Endothelial cell of umbilical vein (primary cell): Measurements from ENCODE around the gene DNASE2. TPM values are rescaled to one million over a fixed set of nuclear protein-coding genes. Genes with fewer than 3 reads are reported as not detected.

Experiments used
- BruUV-seq: library from RNA; stranded (reverse); fragments of 400-500 nt; replicated peaks from 2 replicates; lab custom pipeline; 2021; lab: Mats Ljungman, UMichigan
- CTCF ChIA-PET: fragments of 300-600, 350-600 bp; sonication (Branson Sonifier 250); formaldehyde crosslinking; loops from one replicate; lab custom pipeline; 2021; ENCODE audit warnings: antibody characterized with exemption, inconsistent platforms; lab: Charles Lee
- POLR2A ChIA-PET: fragments of 300-600, 350-600 bp; sonication (Branson Sonifier 250); formaldehyde crosslinking; loops from one replicate; lab custom pipeline; 2021; ENCODE audit warnings: antibody characterized with exemption, inconsistent platforms; lab: Charles Lee
- DNase-seq: peaks from one replicate; pipeline ENCODE4 v3.0.0-alpha.2; 2011; ENCODE audit warnings: low read depth, low spot score
- FAIRE-seq: peaks from 2 replicates; lab custom pipeline; 2011; peaks lifted over from hg19 to GRCh38; lab: Jason Lieb, UNC
- H2AFZ ChIP-seq: 2 replicates; pipeline ENCODE4 v1.6.0; 2012; ENCODE audit warnings: low read depth, low read length, control low read depth, inconsistent platforms
- H3K27ac ChIP-seq: 2 replicates; pipeline ENCODE4 v1.5.1; 2011; ENCODE audit warnings: low read depth, mild to moderate bottlenecking, control low read depth, low read length, moderate library complexity; ENCODE audit not compliant: insufficient read depth
- H3K27me3 ChIP-seq, 2 experiments: 2 replicates each; pipeline versions ENCODE4 v1.6.0 to v1.6.1; 2011; ENCODE audit warnings: low read length in 2 of 2, mixed read lengths in 1 of 2; ENCODE audit not compliant: control insufficient read depth in 2 of 2, insufficient read depth in 2 of 2
- H3K36me3 ChIP-seq, 2 experiments: 2 replicates in 1 of 2; 3 replicates in 1 of 2; pipeline ENCODE4 v1.5.1; 2011; ENCODE audit warnings: low read length in 2 of 2, mild to moderate bottlenecking in 1 of 2, moderate library complexity in 1 of 2; ENCODE audit not compliant: control insufficient read depth in 2 of 2, insufficient read depth in 2 of 2; ENCODE audit errors: extremely low read depth in 1 of 2
- H3K4me1 ChIP-seq: 3 replicates; pipeline ENCODE4 v1.5.1; 2011; ENCODE audit warnings: mild to moderate bottlenecking, low read length; ENCODE audit not compliant: control insufficient read depth, insufficient read depth; ENCODE audit errors: extremely low read depth
- H3K4me2 ChIP-seq: 2 replicates; pipeline ENCODE4 v1.6.1; 2011; ENCODE audit warnings: low read length, control low read depth, mixed read lengths; ENCODE audit not compliant: insufficient read depth
- H3K4me3 ChIP-seq, 3 experiments: fragments of 200-600 bp in 1 of 3; sonication (generic), shearing (Covaris generic) in 1 of 3; replicated peaks in 1 of 3; 2 replicates each; pipeline ENCODE4 v1.5.1; 2011 to 2016; ENCODE audit warnings: control low read depth in 3 of 3, low read length in 3 of 3, mild to moderate bottlenecking in 2 of 3, inconsistent platforms in 1 of 3, low read depth in 1 of 3, moderate library complexity in 1 of 3; ENCODE audit not compliant: insufficient read depth in 1 of 3
- H3K79me2 ChIP-seq: 2 replicates; pipeline ENCODE4 v1.6.0; 2012; ENCODE audit warnings: low read length, inconsistent platforms; ENCODE audit not compliant: control insufficient read depth, insufficient read depth
- H3K9ac ChIP-seq: replicated peaks from 2 replicates; pipeline ENCODE3; 2011; ENCODE audit warnings: low read length, control low read depth; ENCODE audit not compliant: insufficient read depth; ENCODE audit errors: extremely low read depth
- H3K9me1 ChIP-seq: replicated peaks from 3 replicates; pipeline ENCODE4 v1.6.0; 2011; ENCODE audit warnings: mild to moderate bottlenecking, low read length; ENCODE audit not compliant: control insufficient read depth, insufficient read depth; ENCODE audit errors: extremely low read depth
- H3K9me3 ChIP-seq: replicated peaks from 2 replicates; pipeline ENCODE4 v1.5.1; 2012; ENCODE audit warnings: low read length, inconsistent platforms; ENCODE audit not compliant: control insufficient read depth, insufficient read depth
- H4K20me1 ChIP-seq: replicated peaks from 2 replicates; pipeline ENCODE3; 2011; ENCODE audit warnings: mild to moderate bottlenecking, low read length; ENCODE audit not compliant: control insufficient read depth, insufficient read depth; ENCODE audit errors: extremely low read depth
- CTCF ChIP-seq, 2 donors: IDR thresholded peaks; 1 replicate in 1 of 2; 2 replicates in 1 of 2; pipeline ENCODE4 v1.5.1; 2011; ENCODE audit warnings: low read length in 2 of 2, mild to moderate bottlenecking in 2 of 2, moderate library complexity in 2 of 2, control low read depth in 1 of 2, inconsistent platforms in 1 of 2, low read depth in 1 of 2; ENCODE audit not compliant: insufficient read depth in 1 of 2; ENCODE audit errors: extremely low read depth in 1 of 2
- EZH2 ChIP-seq: IDR thresholded peaks from 2 replicates; pipeline ENCODE4 v1.6.1; 2012; ENCODE audit warnings: borderline replicate concordance, low read depth, mild to moderate bottlenecking, moderate library complexity, low read length, inconsistent platforms; ENCODE audit not compliant: severe bottlenecking
- FOS ChIP-seq: IDR thresholded peaks from 2 replicates; pipeline ENCODE4 v1.6.1; 2011; ENCODE audit warnings: mild to moderate bottlenecking, low read length, moderate library complexity, borderline replicate concordance; ENCODE audit not compliant: insufficient read depth
- GATA2 ChIP-seq: IDR thresholded peaks from 2 replicates; pipeline ENCODE4 v1.7.0; 2011; ENCODE audit warnings: low read depth, mild to moderate bottlenecking, moderate library complexity, mixed read lengths, low read length; ENCODE audit not compliant: insufficient read length, insufficient read depth
- JUN ChIP-seq: IDR thresholded peaks from 2 replicates; pipeline ENCODE4 v1.6.1; 2011; ENCODE audit warnings: borderline replicate concordance, low read depth; ENCODE audit not compliant: insufficient read length, insufficient read depth
- MAX ChIP-seq: IDR thresholded peaks from 2 replicates; pipeline ENCODE4 v1.6.1; 2011; ENCODE audit not compliant: insufficient read depth, insufficient read length
- MYC ChIP-seq: IDR thresholded peaks from one replicate; pipeline ENCODE4 v1.6.1; 2011; ENCODE audit warnings: mild to moderate bottlenecking, low read depth, low read length
- POLR2A ChIP-seq: IDR thresholded peaks from 2 replicates; pipeline ENCODE4 v1.6.1; 2012; ENCODE audit warnings: low read depth, mild to moderate bottlenecking, control low read depth, low read length
- POLR2AphosphoS5 ChIP-seq: IDR thresholded peaks from 2 replicates; pipeline ENCODE4 v1.6.1; 2012; ENCODE audit warnings: low read depth, mild to moderate bottlenecking, control low read depth, low read length, moderate library complexity; ENCODE audit not compliant: insufficient read depth
- dilution Hi-C: fragments of 300-500 bp; cut with MboI; formaldehyde crosslinking; loops from one replicate; pipeline ENCODE4 v1.15.0; 2019; ENCODE audit warnings: low sequenced_read_pairs; ENCODE audit not compliant: extremely low pct_ligation_motif_present
- intact Hi-C: fragments of 100-400 bp; cut with micrococcal nuclease; formaldehyde crosslinking; loops from one replicate; pipeline ENCODE4 v1.10.0; 2022
- polyA plus RNA-seq, 4 experiments: library from polyadenylated mRNA; depleted of rRNA in 3 of 4; stranded (reverse) in 3 of 4; unstranded in 1 of 4; fragments of >200 nt; gene quantifications; 2 replicates each; pipeline versions ENCODE4 v1.2.1 to v1.2.3, GENCODE V29; 2011 to 2012; ENCODE audit warnings: missing spikeins in 1 of 4
- total RNA-seq: library from RNA; stranded (reverse); gene quantifications from 2 replicates; pipeline ENCODE4 v1.2.3, GENCODE V29; 2021

The DNASE2 gene
- total and polyA plus RNA-seq, 2 donors (not counting 3 experiments of a cell fraction or from before 2014, with no cell fraction given) = 31.3 to 51.9 TPM

DNA sequence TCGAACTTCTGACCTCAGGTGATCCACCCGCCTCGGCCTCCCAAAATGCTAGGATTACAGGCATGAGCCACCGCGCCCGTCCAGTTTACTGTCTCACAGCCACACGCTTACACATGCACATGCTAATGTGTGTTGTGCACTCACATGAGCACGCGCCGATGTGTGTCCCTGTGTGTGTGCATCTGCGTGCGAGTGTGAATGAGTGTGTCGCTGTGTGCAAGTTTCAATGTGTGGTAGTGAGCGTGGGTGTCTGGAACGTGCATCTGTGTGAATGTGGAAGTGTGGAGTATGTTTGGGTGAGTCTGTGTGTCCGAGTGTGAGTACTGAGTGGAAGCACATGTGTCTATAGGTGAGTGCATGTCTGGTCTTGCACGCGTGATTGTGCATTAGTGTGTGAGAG, 38.7 kb downstream of the DNASE2 start:
- Histone ChIP-seq H3K9me3 (no peaks in the 10 kb centered on the region), H3K4me3 (no peak overlapping the region), H3K79me2 (no peaks in the 10 kb centered on the region), H3K4me2 (no peak overlapping the region), H4K20me1 (no peaks in the 10 kb centered on the region), H3K9me1 (no peaks in the 10 kb centered on the region), H2AFZ (no peak overlapping the region), H3K9ac (no peak overlapping the region), H3K4me1 (no peaks in the 10 kb centered on the region), H3K27me3 (peaks cover 22 to 29% of the 10 kb centered on the region in 2 experiments), H3K36me3 (no peaks in the 10 kb centered on the region), H3K27ac (no peak overlapping the region)
- TF ChIP-seq EZH2 (no peak), CTCF (IDR thresholded peaks at IDR 0.05; ENCODE audit: extremely low read depth in 1 of 2, insufficient read depth in 1 of 2, low read depth in 1 of 2, low read length in 2 of 2) (no peak), POLR2AphosphoS5 (no peak), JUN (no peak), MAX (no peak), GATA2 (no peak), POLR2A (no peak), MYC (no peak), FOS (no peak)
- DNase-seq = no peak
- ChIA-PET POLR2A (no interaction called here), CTCF (no interaction called here)
- FAIRE-seq = no peak
- intact Hi-C loops (no loop called here), dilution Hi-C loops (no loop called here)
- no TSS peak for BruUV-seq
